AG04450 (cell line): ENCODE measurements around the gene LAPTM4A. TPM values are rescaled to one million over a fixed set of nuclear protein-coding genes. Genes with fewer than 3 reads are reported as not detected.

ENCODE experiments used
- CTCF ChIA-PET: fragments of 300-600, 350-600 bp; formaldehyde crosslinking; extraction: SDS; loops from one replicate; lab custom pipeline; 2022; ENCODE audit warnings: antibody characterized with exemption, inconsistent platforms; lab: Charles Lee
- POLR2A ChIA-PET: fragments of 350-600 bp; formaldehyde crosslinking; extraction: SDS; loops from one replicate; lab custom pipeline; 2021; ENCODE audit warnings: antibody characterized with exemption, inconsistent platforms; lab: Yijun Ruan, JAX
- DNase-seq: peaks from one replicate; pipeline ENCODE4 v3.0.0-alpha.2; 2011; ENCODE audit warnings: low read depth, low spot score
- H3K27ac ChIP-seq: one replicate; pipeline ENCODE4 v1.5.1; 2012; ENCODE audit warnings: low read depth, low read length, control low read depth
- H3K27me3 ChIP-seq: one replicate; pipeline ENCODE4 v1.6.0; 2012; ENCODE audit warnings: low read length; ENCODE audit not compliant: control insufficient read depth, insufficient read depth
- H3K4me3 ChIP-seq: 2 replicates; pipeline ENCODE4 v1.5.1; 2011; ENCODE audit warnings: mild to moderate bottlenecking, low read depth, low read length, control low read depth
- H3K9me3 ChIP-seq: 2 replicates; pipeline ENCODE4 v1.5.1; 2012; ENCODE audit warnings: low read length; ENCODE audit not compliant: control insufficient read depth, insufficient read depth
- CTCF ChIP-seq: IDR thresholded peaks from 2 replicates; pipeline ENCODE4 v1.5.1; 2011; ENCODE audit warnings: low read depth, low read length, control low read depth, inconsistent platforms
- polyA plus RNA-seq: library from polyadenylated mRNA; depleted of rRNA; stranded (reverse); fragments of >200 nt; gene quantifications from 2 replicates; pipeline ENCODE4 v1.2.3, GENCODE V29; 2011

The LAPTM4A gene
- polyA plus RNA-seq, 1 experiment: 1,416 TPM

- ChIA-PET POLR2A (interaction anchor here (0.7 kb wide), 1 partner anchor 441 kb away, joined by 3 read pairs; no protein-coding TSS in a partner anchor), CTCF (interaction anchor here (0.7 kb wide), 1 partner anchor 27 kb away, joined by 3 read pairs; no protein-coding TSS in a partner anchor)
- no peak for TF ChIP-seq CTCF
- no peaks in the 10 kb centered on the region for H3K9me3 ChIP-seq
- DNase-seq: no peak
- H3K27me3 ChIP-seq: no peaks in the 10 kb centered on the region
- no peak overlapping the region for H3K4me3 ChIP-seq
- H3K27ac ChIP-seq: no peak overlapping the region
These were observed 42.7 kb downstream of the LAPTM4A start for GRCh38 chr2:20008703-20009102.

GRCh38 chr2:20005891-20006470, 45.4 kb downstream of the LAPTM4A start:
- no peak for TF ChIP-seq CTCF
- ChIA-PET POLR2A (no interaction called here), CTCF (interaction anchor here (3.0 kb wide), 1 partner anchor 10 kb away, joined by 11 read pairs; no protein-coding TSS in a partner anchor)
- Histone ChIP-seq H3K4me3 (no peak overlapping the region), H3K27me3 (no peaks in the 10 kb centered on the region), H3K9me3 (no peaks in the 10 kb centered on the region), H3K27ac (no peak overlapping the region)
- DNase-seq: no peak

GRCh38 chr2:20005067-20005627, 46.3 kb downstream of the LAPTM4A start:
- no peak overlapping the region for H3K4me3 ChIP-seq
- no peaks in the 10 kb centered on the region for H3K27me3 ChIP-seq
- no peak for DNase-seq
- H3K27ac ChIP-seq: no peak overlapping the region
- H3K9me3 ChIP-seq: no peaks in the 10 kb centered on the region
- TF ChIP-seq CTCF: no peak
- ChIA-PET POLR2A (no interaction called here), CTCF (interaction anchor here (3.0 kb wide), 1 partner anchor 10 kb away, joined by 11 read pairs; no protein-coding TSS in a partner anchor)

GRCh38 chr2:20001361-20001863, 50.0 kb downstream of the LAPTM4A start:
- ChIA-PET POLR2A (no interaction called here), CTCF (interaction anchor here (1.2 to 3.4 kb wide), 2 partner anchors 14 to 46 kb away, joined by 3 to 38 read pairs; no protein-coding TSS in a partner anchor)
- Histone ChIP-seq H3K27me3 (no peaks in the 10 kb centered on the region), H3K4me3 (no peak overlapping the region), H3K9me3 (no peaks in the 10 kb centered on the region), H3K27ac (no peak overlapping the region)
- no peak for DNase-seq
- no peak for TF ChIP-seq CTCF

- H3K4me3 ChIP-seq: no peak overlapping the region
- no peak for DNase-seq
These were observed 57.7 kb downstream of the LAPTM4A start for GRCh38 chr2:19993731-19994130.

More at GRCh38 chr2:19993731-19994130, 57.7 kb downstream of the LAPTM4A start:
- no peak for TF ChIP-seq CTCF
- no peaks in the 10 kb centered on the region for H3K9me3 ChIP-seq
- ChIA-PET POLR2A (no interaction called here), CTCF (interaction anchor here (1.0 to 1.9 kb wide), 4 partner anchors 22 to 102 kb away, joined by 3 to 6 read pairs (median 4); no protein-coding TSS in a partner anchor)
- H3K27me3 ChIP-seq: no peaks in the 10 kb centered on the region
- H3K27ac ChIP-seq: no peak overlapping the region
